ENCODE measurements around the gene GALT. TPM values are rescaled to one million over a fixed set of nuclear protein-coding genes. Genes with fewer than 3 reads are reported as not detected.

The GALT gene
- total and polyA plus RNA-seq, 2 of the 4 experiments (the other 2 are of a cell fraction) = 15.8 to 34.6 TPM

- Histone ChIP-seq H3K18ac (ENCODE audit: low read depth, low read length) (peak overlapping the region; percentile 80), H4K8ac (ENCODE audit: low read depth in 2 of 2, low read length in 2 of 2) (peak overlapping the region; percentile 79 to 93), H2AFZ (replicated peaks; ENCODE audit: low read length, poor library complexity) (peak overlapping the region; percentile 96), H3K27me3 (ENCODE audit: control insufficient read depth, insufficient read depth, low read length) (no peaks in the 10 kb centered on the region), H3K27ac (ENCODE audit: insufficient read depth, low read length) (peak overlapping the region; percentile 88), H3K9ac (ENCODE audit: low read depth, low read length) (peak overlapping the region; percentile 94), H4K91ac (ENCODE audit: insufficient read depth, low read depth, low read length) (peak overlapping the region; percentile 94), H3K4me1 (ENCODE audit: control insufficient read depth, insufficient read depth, low read length) (no peaks in the 10 kb centered on the region), H2BK5ac (ENCODE audit: low read depth, low read length, poor library complexity, severe bottlenecking) (peak overlapping the region; percentile 89), H2BK120ac (ENCODE audit: low read depth, low read length) (peak overlapping the region; percentile 65), H2AK5ac (ENCODE audit: low read depth, low read length) (peak overlapping the region; percentile 96), H3K14ac (replicated peaks; ENCODE audit: low read depth, low read length) (peak overlapping the region; percentile 97), H2BK15ac (ENCODE audit: low read depth, low read length) (peak overlapping the region; percentile 71; the same call in 1 of the 3 replicates), H3K56ac (ENCODE audit: extremely low read depth, insufficient read depth, low read length) (peak overlapping the region; percentile 90), H3K4me2 (ENCODE audit: low read depth, low read length) (peak overlapping the region; percentile 96), H3K4me3 (ENCODE audit: insufficient read depth, low read depth, low read length) (peak overlapping the region; percentile 79), H3K4ac (ENCODE audit: low read depth, low read length) (peak overlapping the region; percentile 97), H3K9me3 (ENCODE audit: control insufficient read depth, insufficient read depth, low read length) (no peaks in the 10 kb centered on the region), H2AK9ac (replicated peaks; ENCODE audit: low read depth, low read length, poor library complexity) (peak overlapping the region; percentile 98), H3K36me3 (ENCODE audit: control insufficient read depth, insufficient read depth, low read length) (peaks cover 3% of the 10 kb centered on the region; the same call in 1 of the 2 replicates), H3K9me1 (ENCODE audit: insufficient read depth, low read length) (peaks cover 10% of the 10 kb centered on the region), H3K23ac (ENCODE audit: low read depth, low read length) (peak overlapping the region; percentile 81), H4K20me1 (ENCODE audit: insufficient read depth, low read length) (peaks cover 9% of the 10 kb centered on the region), H3K79me1 (ENCODE audit: low read depth in 1 of 2, low read length in 2 of 2) (peaks cover 31 to 43% of the 10 kb centered on the region in 2 experiments), H4K5ac (ENCODE audit: low read depth, low read length) (peak overlapping the region; percentile 88), H2BK20ac (ENCODE audit: low read depth, low read length) (peak overlapping the region; percentile 28)
- intact Hi-C loops (cut with micrococcal nuclease) = no loop called here
- ATAC-seq (ENCODE audit: low read depth) (peak; percentile 91), DNase-seq (peak; percentile 95)
- POLR2A ChIA-PET (ENCODE audit: unreplicated experiment) = no interaction called here
- BruUV-seq (replicated peaks) = TSS peak; percentile 56
- in situ Hi-C loops (cut with MboI; ENCODE audit: low sequenced_read_pairs) = no loop called here
- WGBS, 2 experiments (ENCODE audit: extremely low coverage in 2 of 2, insufficient read length in 1 of 2) = 0% methylated on average over 2 of the region's 55 CpGs; no CpG with 5 or more reads in 1 of the 2 experiments
- CTCF ChIA-PET = interaction anchor here (1.1 to 2.4 kb wide), 3 partner anchors 13 to 36 kb away, joined by 3 to 7 read pairs (median 6); partner anchors contain the start of gene IL11RA
- dilution Hi-C loops (cut with HindIII; ENCODE audit: low sequenced_read_pairs, unreplicated experiment) = no loop called here
- TF ChIP-seq RCOR1 (IDR thresholded peaks at IDR 0.05; ENCODE audit: insufficient replicate concordance, low read length) (no peak), NFE2L2 (IDR thresholded peaks at IDR 0.05; ENCODE audit: low read depth, low read length) (no peak), ELK1 (IDR thresholded peaks at IDR 0.05; ENCODE audit: borderline replicate concordance, low read depth, low read length) (no peak), CTCF (conservative IDR thresholded peaks at IDR 0.05; ENCODE audit: low read depth, low read length) (no peak), CEBPB (IDR thresholded peaks at IDR 0.05; ENCODE audit: low read depth, low read length) (peak; percentile 95), MAZ (IDR thresholded peaks at IDR 0.05; ENCODE audit: borderline replicate concordance, low read depth, low read length) (peak; percentile 95; the same call in 1 of the 2 replicates), CHD1 (IDR thresholded peaks at IDR 0.05; ENCODE audit: low read depth, low read length) (0 out of 2 replicates have a peak, but pooled peaks have one; percentile 50), USF2 (IDR thresholded peaks at IDR 0.05; ENCODE audit: low read depth, low read length) (no peak), MAFK (IDR thresholded peaks at IDR 0.05; ENCODE audit: low read depth, low read length) (no peak), FOS (IDR thresholded peaks at IDR 0.05; ENCODE audit: low read depth, low read length) (no peak), POLR2A (IDR thresholded peaks at IDR 0.05; ENCODE audit: low read depth, low read length) (peak; percentile 94), RFX5 (IDR thresholded peaks at IDR 0.05; ENCODE audit: low read depth, low read length) (no peak), MXI1 (IDR thresholded peaks at IDR 0.05; ENCODE audit: borderline replicate concordance, low read depth, low read length) (no peak)
These were observed 19.1 kb downstream of the GALT start for GRCh38 chr9:34665381-34666250.
